ENCODE measurements around the gene NEO1. TPM values are rescaled to one million over a fixed set of nuclear protein-coding genes. Genes with fewer than 3 reads are reported as not detected.
A peak's percentile ranks its signal among the peaks of the same experiment; 100 is the strongest.

NEO1 gene
- total RNA-seq, 1 donor from 2014 or later: 75.6 TPM

DNA sequence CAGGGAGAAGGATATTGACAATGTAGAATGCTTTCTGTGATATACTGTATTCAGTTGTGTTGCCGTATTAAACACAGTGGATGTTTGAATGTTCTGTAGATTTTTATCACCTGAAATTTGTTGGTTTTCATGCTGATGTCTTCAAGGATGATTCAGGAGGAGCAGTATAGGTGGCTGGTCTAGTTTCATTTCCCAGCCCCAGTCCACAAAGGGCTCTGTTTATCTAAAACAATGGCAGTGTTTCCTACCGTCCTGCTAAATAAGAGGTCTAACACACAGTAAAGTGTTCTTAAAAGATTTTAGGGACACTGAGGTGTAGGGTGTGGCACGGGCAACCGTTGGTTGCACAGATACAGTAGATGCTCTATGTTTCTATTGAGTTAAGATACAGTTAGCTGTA is 26.0 kb downstream of the NEO1 start:
- Mint-ChIP-seq H3K27ac (ENCODE audit: unreplicated experiment) (no peak overlapping the region), H3K27me3 (ENCODE audit: low read depth) (no peaks in the 10 kb centered on the region), H3K9me3 (no peaks in the 10 kb centered on the region), H3K4me1 (peaks cover 15% of the 10 kb centered on the region), H3K36me3 (ENCODE audit: low read depth) (no peaks in the 10 kb centered on the region), H3K4me3 (no peak overlapping the region)
- DNase-seq (ENCODE audit: low read depth, low spot score): no peak
- TF ChIP-seq, protein P1, sequence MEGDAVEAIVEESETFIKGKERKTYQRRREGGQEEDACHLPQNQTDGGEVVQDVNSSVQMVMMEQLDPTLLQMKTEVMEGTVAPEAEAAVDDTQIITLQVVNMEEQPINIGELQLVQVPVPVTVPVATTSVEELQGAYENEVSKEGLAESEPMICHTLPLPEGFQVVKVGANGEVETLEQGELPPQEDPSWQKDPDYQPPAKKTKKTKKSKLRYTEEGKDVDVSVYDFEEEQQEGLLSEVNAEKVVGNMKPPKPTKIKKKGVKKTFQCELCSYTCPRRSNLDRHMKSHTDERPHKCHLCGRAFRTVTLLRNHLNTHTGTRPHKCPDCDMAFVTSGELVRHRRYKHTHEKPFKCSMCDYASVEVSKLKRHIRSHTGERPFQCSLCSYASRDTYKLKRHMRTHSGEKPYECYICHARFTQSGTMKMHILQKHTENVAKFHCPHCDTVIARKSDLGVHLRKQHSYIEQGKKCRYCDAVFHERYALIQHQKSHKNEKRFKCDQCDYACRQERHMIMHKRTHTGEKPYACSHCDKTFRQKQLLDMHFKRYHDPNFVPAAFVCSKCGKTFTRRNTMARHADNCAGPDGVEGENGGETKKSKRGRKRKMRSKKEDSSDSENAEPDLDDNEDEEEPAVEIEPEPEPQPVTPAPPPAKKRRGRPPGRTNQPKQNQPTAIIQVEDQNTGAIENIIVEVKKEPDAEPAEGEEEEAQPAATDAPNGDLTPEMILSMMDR (conservative IDR thresholded peaks at IDR 0.05): no peak

DNA sequence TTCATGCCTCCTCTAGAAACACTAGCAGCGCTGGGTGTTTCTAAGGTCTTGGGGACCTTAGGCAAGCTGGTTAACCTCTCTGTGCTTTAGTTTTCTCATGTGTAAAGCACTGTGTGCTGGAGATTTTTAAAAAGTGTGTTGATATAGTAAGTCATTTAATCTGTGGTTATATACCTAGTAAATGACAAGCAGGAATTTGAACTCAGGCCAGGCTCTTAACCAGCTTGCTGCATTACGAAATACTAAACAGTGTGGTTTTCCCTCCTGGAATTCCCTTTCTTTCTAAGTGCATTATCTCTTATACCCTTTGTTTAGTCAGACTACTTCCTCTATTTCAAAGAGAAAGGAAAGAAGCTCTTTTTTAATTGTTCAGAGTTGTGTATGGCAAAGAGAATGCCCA is 26.5 kb downstream of the NEO1 start:
- no peaks in the 10 kb centered on the region for H3K9me3 Mint-ChIP-seq
- DNase-seq (ENCODE audit: low read depth, low spot score): no peak
- H3K27ac Mint-ChIP-seq (ENCODE audit: unreplicated experiment): no peak overlapping the region
- no peaks in the 10 kb centered on the region for H3K36me3 Mint-ChIP-seq (ENCODE audit: low read depth)
- no peaks in the 10 kb centered on the region for H3K27me3 Mint-ChIP-seq (ENCODE audit: low read depth)
- H3K4me1 Mint-ChIP-seq: peaks cover 15% of the 10 kb centered on the region
- H3K4me3 Mint-ChIP-seq: no peak overlapping the region
- TF ChIP-seq, protein P1 (conservative IDR thresholded peaks at IDR 0.05): no peak

DNA sequence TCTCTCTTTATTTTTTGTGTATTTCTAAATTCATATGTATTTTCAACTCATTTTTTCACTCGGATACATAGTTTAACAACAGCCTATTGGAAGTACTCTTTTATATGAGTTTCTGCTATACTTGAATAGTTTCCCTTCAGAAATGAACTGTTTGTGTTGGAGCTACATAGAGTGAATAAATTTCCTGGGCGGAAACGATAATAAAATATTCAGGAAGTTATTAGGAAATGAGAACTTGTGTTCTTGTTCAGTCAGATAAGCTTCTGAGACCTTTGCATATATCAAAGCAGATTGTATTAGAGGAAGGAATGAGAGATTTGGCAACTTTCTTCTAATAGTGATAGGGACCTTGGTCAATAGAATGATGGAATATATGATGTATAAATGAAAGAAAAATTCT is 27.3 kb downstream of the NEO1 start:
- DNase-seq (ENCODE audit: low read depth, low spot score): no peak
- H3K36me3 Mint-ChIP-seq (ENCODE audit: low read depth): no peaks in the 10 kb centered on the region
- no peaks in the 10 kb centered on the region for H3K27me3 Mint-ChIP-seq (ENCODE audit: low read depth)
- H3K9me3 Mint-ChIP-seq: no peaks in the 10 kb centered on the region
- no peak overlapping the region for H3K4me3 Mint-ChIP-seq
- TF ChIP-seq, protein P1 (conservative IDR thresholded peaks at IDR 0.05): no peak
- H3K27ac Mint-ChIP-seq (ENCODE audit: unreplicated experiment): no peak overlapping the region
- H3K4me1 Mint-ChIP-seq: peaks cover 15% of the 10 kb centered on the region

DNA sequence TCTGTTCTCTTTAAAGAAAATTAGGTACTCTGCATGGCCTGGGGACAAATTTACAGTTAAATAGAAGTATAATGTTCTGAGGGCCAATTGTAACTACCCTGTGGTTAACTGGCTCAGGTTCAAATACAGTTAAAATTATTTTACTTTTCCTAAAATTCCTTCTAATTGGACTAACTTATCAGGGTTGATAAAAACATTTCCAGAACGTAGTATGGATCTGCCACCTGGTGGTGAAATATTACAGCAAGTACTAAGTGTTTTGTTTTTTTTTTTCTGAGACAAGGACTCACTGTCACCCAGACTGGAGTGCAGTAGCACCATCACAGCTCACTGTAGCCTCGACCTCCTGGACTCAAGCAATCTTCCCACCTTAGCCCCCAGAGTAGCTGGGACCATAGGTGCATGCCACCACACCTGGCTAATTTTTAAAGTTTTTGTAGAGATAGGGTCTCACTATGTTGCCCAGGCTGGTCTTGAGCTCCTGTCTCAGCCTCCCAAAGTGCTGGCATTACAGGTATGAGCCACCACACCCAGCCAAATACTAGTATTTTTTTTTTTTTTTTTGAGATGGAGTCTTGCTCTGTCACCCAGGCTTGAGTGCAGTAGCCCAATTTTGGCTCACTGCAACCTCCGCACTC is 29.2 kb downstream of the NEO1 start:
- no peak overlapping the region for H3K27ac Mint-ChIP-seq (ENCODE audit: unreplicated experiment)
- peak; percentile 1 for DNase-seq (ENCODE audit: low read depth, low spot score)
- TF ChIP-seq, protein P1 (conservative IDR thresholded peaks at IDR 0.05): peak; percentile 85
- no peaks in the 10 kb centered on the region for H3K9me3 Mint-ChIP-seq
- no peak overlapping the region for H3K4me3 Mint-ChIP-seq
- no peaks in the 10 kb centered on the region for H3K36me3 Mint-ChIP-seq (ENCODE audit: low read depth)
- H3K27me3 Mint-ChIP-seq (ENCODE audit: low read depth): no peaks in the 10 kb centered on the region
- peaks cover 15% of the 10 kb centered on the region for H3K4me1 Mint-ChIP-seq

DNA sequence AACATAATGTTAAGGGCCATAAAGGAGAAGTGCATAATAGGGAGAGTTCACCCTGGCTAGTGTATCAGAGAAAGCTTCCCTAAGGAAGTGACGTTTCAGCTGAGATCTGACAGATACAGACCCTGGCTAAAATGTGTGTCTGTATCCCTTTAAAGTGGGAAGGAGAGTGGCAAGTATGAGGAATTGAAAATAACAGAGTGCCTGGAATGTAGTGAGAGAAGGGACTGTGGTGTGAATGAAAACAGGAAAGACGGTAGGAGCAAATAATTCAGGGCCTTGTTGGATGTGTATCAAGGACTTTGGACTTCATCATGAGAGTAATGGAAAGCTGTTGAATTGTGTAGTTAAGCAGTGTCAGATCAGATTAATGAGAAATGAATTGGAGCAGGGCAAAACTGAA is 30.5 kb downstream of the NEO1 start:
- H3K9me3 Mint-ChIP-seq: no peaks in the 10 kb centered on the region
- H3K27ac Mint-ChIP-seq (ENCODE audit: unreplicated experiment): no peak overlapping the region
- no peak for DNase-seq (ENCODE audit: low read depth, low spot score)
- no peak overlapping the region for H3K4me3 Mint-ChIP-seq
- TF ChIP-seq, protein P1 (conservative IDR thresholded peaks at IDR 0.05): no peak
- no peaks in the 10 kb centered on the region for H3K27me3 Mint-ChIP-seq (ENCODE audit: low read depth)
- no peaks in the 10 kb centered on the region for H3K36me3 Mint-ChIP-seq (ENCODE audit: low read depth)
- peaks cover 12% of the 10 kb centered on the region for H3K4me1 Mint-ChIP-seq

Data from neural crest cell (in vitro differentiated cells).